ENCODE results near the gene MTERF4.

The MTERF4 gene

GRCh38 chr2:241110607-241111439 lies 8.7 kb upstream of the MTERF4 start:
- Histone ChIP-seq H3K9me3 (ENCODE audit: control insufficient read depth, low read length) (no peaks in the 10 kb centered on the region), H2BK15ac (ENCODE audit: low read depth, poor library complexity, severe bottlenecking) (no peak overlapping the region), H3K4ac (ENCODE audit: low read depth in 1 of 2, low read length in 2 of 2) (no peak overlapping the region), H2BK5ac (ENCODE audit: low read depth, low read length, poor library complexity, severe bottlenecking) (no peak overlapping the region), H3K9ac (ENCODE audit: low read length) (no peak overlapping the region), H3K18ac (ENCODE audit: low read depth in 1 of 2, low read length in 2 of 2) (no peak overlapping the region), H3K4me1 (ENCODE audit: control insufficient read depth, insufficient read depth, low read depth, low read length) (no peaks in the 10 kb centered on the region), H2BK12ac (ENCODE audit: low read length in 2 of 2) (no peak overlapping the region), H3K4me3 (ENCODE audit: insufficient read depth in 1 of 2, low read depth in 1 of 2, low read length in 2 of 2) (no peak overlapping the region), H3K27me3 (ENCODE audit: control insufficient read depth in 1 of 2, insufficient read depth in 1 of 2, low read length in 2 of 2) (no peaks in the 10 kb centered on the region), H3K4me2 (ENCODE audit: low read length, poor library complexity, severe bottlenecking) (no peak overlapping the region), H3K36me3 (ENCODE audit: control insufficient read depth in 1 of 2, insufficient read depth in 2 of 2, low read depth in 1 of 2, low read length in 2 of 2) (peaks cover 15 to 18% of the 10 kb centered on the region in 2 experiments), H2AK5ac (ENCODE audit: low read length, severe bottlenecking) (no peak overlapping the region), H2AFZ (ENCODE audit: low read depth, low read length) (no peak overlapping the region), H3K79me1 (replicated peaks; ENCODE audit: low read length, poor library complexity, severe bottlenecking) (no peaks in the 10 kb centered on the region), H3K14ac (ENCODE audit: low read length in 2 of 2) (no peak overlapping the region), H2BK120ac (ENCODE audit: low read depth, low read length) (no peak overlapping the region), H4K91ac (ENCODE audit: low read length) (no peak overlapping the region), H3K27ac (ENCODE audit: low read length, poor library complexity, severe bottlenecking) (no peak overlapping the region), H3K23ac (ENCODE audit: low read length in 2 of 2) (no peak overlapping the region), H4K8ac (ENCODE audit: low read length) (no peak overlapping the region)
- WGBS, result 93% methylated on average over 17 of the region's 19 CpGs
- DNase-seq, result no peak

GRCh38 chr2:241110089-241110606 lies 8.1 kb upstream of the MTERF4 start:
- no peaks in the 10 kb centered on the region for H3K4me1 ChIP-seq (ENCODE audit: control insufficient read depth, insufficient read depth, low read depth, low read length)
- no peak for DNase-seq
- H2BK120ac ChIP-seq (ENCODE audit: low read depth, low read length), result no peak overlapping the region
- H3K9me3 ChIP-seq (ENCODE audit: control insufficient read depth, low read length), result no peaks in the 10 kb centered on the region
- no peak overlapping the region for H3K9ac ChIP-seq (ENCODE audit: low read length)
- no peaks in the 10 kb centered on the region for H3K27me3 ChIP-seq (ENCODE audit: control insufficient read depth in 1 of 2, insufficient read depth in 1 of 2, low read length in 2 of 2)
- H3K4ac ChIP-seq (ENCODE audit: low read depth in 1 of 2, low read length in 2 of 2), result no peak overlapping the region
- peaks cover 15 to 18% of the 10 kb centered on the region in 2 experiments for H3K36me3 ChIP-seq (ENCODE audit: control insufficient read depth in 1 of 2, insufficient read depth in 2 of 2, low read depth in 1 of 2, low read length in 2 of 2)
- H3K4me3 ChIP-seq (ENCODE audit: insufficient read depth in 1 of 2, low read depth in 1 of 2, low read length in 2 of 2), result no peak overlapping the region
- no peak overlapping the region for H3K14ac ChIP-seq (ENCODE audit: low read length in 2 of 2)
- no peak overlapping the region for H3K23ac ChIP-seq (ENCODE audit: low read length in 2 of 2)
- H3K27ac ChIP-seq (ENCODE audit: low read length, poor library complexity, severe bottlenecking), result no peak overlapping the region
- H2BK15ac ChIP-seq (ENCODE audit: low read depth, poor library complexity, severe bottlenecking), result no peak overlapping the region
- no peak overlapping the region for H2AK5ac ChIP-seq (ENCODE audit: low read length, severe bottlenecking)
- no peak overlapping the region for H3K18ac ChIP-seq (ENCODE audit: low read depth in 1 of 2, low read length in 2 of 2)
- H2AFZ ChIP-seq (ENCODE audit: low read depth, low read length), result no peak overlapping the region
- no peak overlapping the region for H4K91ac ChIP-seq (ENCODE audit: low read length)
- 95% methylated on average over 9 of the region's 9 CpGs for WGBS
- H3K79me1 ChIP-seq (replicated peaks; ENCODE audit: low read length, poor library complexity, severe bottlenecking), result no peaks in the 10 kb centered on the region
- H2BK12ac ChIP-seq (ENCODE audit: low read length in 2 of 2), result no peak overlapping the region
- H4K8ac ChIP-seq (ENCODE audit: low read length), result no peak overlapping the region
- no peak overlapping the region for H2BK5ac ChIP-seq (ENCODE audit: low read depth, low read length, poor library complexity, severe bottlenecking)
- no peak overlapping the region for H3K4me2 ChIP-seq (ENCODE audit: low read length, poor library complexity, severe bottlenecking)

GRCh38 chr2:241109210-241110088 lies 7.4 kb upstream of the MTERF4 start:
- no peak overlapping the region for H2BK120ac ChIP-seq (ENCODE audit: low read depth, low read length)
- no peak overlapping the region for H4K91ac ChIP-seq (ENCODE audit: low read length)
- no peak overlapping the region for H2BK5ac ChIP-seq (ENCODE audit: low read depth, low read length, poor library complexity, severe bottlenecking)
- H3K4me1 ChIP-seq (ENCODE audit: control insufficient read depth, insufficient read depth, low read depth, low read length), result no peaks in the 10 kb centered on the region
- H3K9me3 ChIP-seq (ENCODE audit: control insufficient read depth, low read length), result no peaks in the 10 kb centered on the region
- no peak for DNase-seq
- H3K4me3 ChIP-seq (ENCODE audit: insufficient read depth in 1 of 2, low read depth in 1 of 2, low read length in 2 of 2), result no peak overlapping the region
- no peak overlapping the region for H2BK12ac ChIP-seq (ENCODE audit: low read length in 2 of 2)
- H3K23ac ChIP-seq (ENCODE audit: low read length in 2 of 2), result no peak overlapping the region
- no peaks in the 10 kb centered on the region for H3K27me3 ChIP-seq (ENCODE audit: control insufficient read depth in 1 of 2, insufficient read depth in 1 of 2, low read length in 2 of 2)
- no peaks in the 10 kb centered on the region for H3K79me1 ChIP-seq (replicated peaks; ENCODE audit: low read length, poor library complexity, severe bottlenecking)
- 84% methylated on average over 14 of the region's 14 CpGs for WGBS
- no peak overlapping the region for H2AK5ac ChIP-seq (ENCODE audit: low read length, severe bottlenecking)
- H3K27ac ChIP-seq (ENCODE audit: low read length, poor library complexity, severe bottlenecking), result no peak overlapping the region
- H2AFZ ChIP-seq (ENCODE audit: low read depth, low read length), result no peak overlapping the region
- H3K9ac ChIP-seq (ENCODE audit: low read length), result no peak overlapping the region
- H3K36me3 ChIP-seq (ENCODE audit: control insufficient read depth in 1 of 2, insufficient read depth in 2 of 2, low read depth in 1 of 2, low read length in 2 of 2), result peaks cover 12 to 15% of the 10 kb centered on the region in 2 experiments
- H3K14ac ChIP-seq (ENCODE audit: low read length in 2 of 2), result no peak overlapping the region
- no peak overlapping the region for H4K8ac ChIP-seq (ENCODE audit: low read length)
- no peak overlapping the region for H3K4ac ChIP-seq (ENCODE audit: low read depth in 1 of 2, low read length in 2 of 2)
- H2BK15ac ChIP-seq (ENCODE audit: low read depth, poor library complexity, severe bottlenecking), result no peak overlapping the region
- no peak overlapping the region for H3K4me2 ChIP-seq (ENCODE audit: low read length, poor library complexity, severe bottlenecking)
- no peak overlapping the region for H3K18ac ChIP-seq (ENCODE audit: low read depth in 1 of 2, low read length in 2 of 2)

Data from mesenchymal stem cell (in vitro differentiated cells and primary cell).